HG02763 (cell line): ENCODE data around the gene CRCP.
"Not testable (repeated sequence)": the region's sequence is repeated elsewhere in the genome, so short reads cannot be mapped to it uniquely, and the experiment has no call there.

Source experiments
- ATAC-seq: cut with Tn5 transposase; IDR thresholded peaks from one replicate; pipeline ENCODE4 v1.9.1; 2021; ENCODE audit warnings: mild to moderate bottlenecking, moderate library complexity; ENCODE audit not compliant: unreplicated experiment

Gene CRCP

DNA sequence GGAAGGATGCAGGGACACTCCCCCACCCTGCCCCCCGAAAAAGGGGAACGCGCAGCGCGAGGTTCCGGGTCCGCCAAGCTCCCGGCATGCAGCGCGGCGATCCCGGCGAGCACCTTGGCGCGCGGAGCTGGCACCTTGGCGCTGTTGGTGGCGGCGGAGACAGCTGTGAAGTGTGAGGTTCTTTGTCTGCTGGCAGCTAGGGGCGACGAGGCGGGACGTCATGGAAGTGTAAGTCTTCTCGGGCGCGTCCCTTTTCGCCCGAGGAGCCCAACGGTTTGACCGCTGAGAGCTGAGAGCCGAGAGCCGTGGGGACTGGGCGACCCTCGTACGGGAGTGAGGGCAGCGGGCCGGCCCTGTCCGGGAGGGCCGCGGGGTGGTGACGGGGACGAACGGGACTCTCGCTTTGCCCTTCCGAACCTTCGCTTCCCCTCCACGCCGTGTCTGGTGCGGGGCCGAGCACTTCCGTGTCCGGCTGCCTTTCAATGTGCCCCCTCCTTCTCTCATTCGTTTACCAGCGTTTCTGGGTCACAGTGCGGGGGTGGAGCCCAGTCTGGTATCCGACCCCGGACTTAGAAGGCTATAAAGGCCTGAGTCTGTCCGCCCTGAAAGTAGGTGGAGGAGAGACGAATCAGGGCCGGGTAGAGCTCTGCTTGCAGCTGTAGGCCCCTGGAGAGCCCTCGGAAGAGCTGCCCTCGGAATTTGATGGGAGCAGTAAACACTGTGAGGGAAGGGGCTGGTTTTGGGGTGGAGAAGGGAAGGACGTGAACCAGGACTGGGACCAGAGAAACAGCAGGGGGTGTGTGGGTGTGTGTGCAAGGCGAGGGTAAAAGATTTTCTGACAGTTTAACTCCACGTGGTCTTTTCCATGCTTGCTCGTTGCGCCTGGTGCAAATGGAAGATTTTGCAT, at the start of gene CRCP:
TSS of gene CRCP (plus strand) at position 105 of the 907 bp plus-strand sequence. CDS start at position 221, 116 bp downstream.
- peak; percentile 83 for ATAC-seq

DNA sequence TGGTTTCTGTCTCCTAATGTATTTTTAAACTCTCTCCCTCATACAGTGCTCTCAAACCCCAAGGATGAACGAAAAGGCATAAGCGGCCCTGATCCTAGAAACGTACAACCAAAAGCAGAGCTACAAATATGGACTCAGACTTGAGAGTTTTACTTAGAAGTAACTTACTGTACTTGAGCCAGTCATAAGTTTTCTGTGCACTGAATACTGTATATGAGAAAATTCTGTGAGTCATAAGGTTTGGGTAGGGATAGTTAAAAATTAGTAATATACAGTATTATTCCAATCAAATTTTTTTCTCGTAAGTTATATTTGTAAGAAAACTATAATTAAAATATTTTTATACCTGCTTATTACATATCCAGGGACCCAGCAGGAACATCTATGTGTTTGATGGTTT, 44.9 kb upstream of the CRCP start:
- ATAC-seq, result no peak

DNA sequence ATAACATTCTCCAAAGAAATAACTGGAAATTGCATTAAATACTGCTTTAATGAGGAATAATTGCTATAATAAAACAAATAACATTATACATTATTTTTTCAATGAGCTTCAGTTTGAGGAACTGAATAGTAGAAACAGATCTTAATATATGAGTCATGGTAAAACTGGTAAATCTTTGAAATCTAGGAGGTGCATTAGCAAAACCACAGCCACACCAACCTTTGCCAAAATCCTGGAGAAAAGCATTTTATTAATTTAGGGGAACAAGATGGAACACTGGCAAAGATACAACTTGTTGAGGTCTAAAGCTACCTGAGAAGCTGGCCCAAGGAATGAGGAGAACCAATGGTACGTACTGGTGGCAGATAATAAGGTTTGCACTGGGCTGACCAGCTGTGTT, 44.4 kb upstream of the CRCP start:
- ATAC-seq, result no peak

DNA sequence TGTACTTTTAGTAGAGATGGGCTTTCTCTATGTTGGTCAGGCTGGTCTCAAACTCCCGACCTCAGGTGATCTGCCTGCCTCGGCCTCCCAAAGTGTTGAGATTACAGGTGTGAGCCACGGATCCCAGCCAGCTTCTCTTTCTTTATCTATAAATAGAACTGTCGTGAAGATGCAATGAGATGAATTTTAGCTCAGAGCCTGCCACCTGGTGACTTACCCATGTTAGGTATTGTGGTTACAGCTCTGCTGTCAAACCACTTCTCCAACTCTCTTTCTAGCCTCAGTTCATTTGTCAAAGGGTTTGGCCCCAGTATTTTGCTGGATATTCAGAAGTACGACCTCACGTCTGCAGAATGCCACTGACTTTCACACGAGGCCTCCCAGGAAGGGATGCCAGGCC, 42.4 kb upstream of the CRCP start:
- ATAC-seq, result not testable (repeated sequence)

DNA sequence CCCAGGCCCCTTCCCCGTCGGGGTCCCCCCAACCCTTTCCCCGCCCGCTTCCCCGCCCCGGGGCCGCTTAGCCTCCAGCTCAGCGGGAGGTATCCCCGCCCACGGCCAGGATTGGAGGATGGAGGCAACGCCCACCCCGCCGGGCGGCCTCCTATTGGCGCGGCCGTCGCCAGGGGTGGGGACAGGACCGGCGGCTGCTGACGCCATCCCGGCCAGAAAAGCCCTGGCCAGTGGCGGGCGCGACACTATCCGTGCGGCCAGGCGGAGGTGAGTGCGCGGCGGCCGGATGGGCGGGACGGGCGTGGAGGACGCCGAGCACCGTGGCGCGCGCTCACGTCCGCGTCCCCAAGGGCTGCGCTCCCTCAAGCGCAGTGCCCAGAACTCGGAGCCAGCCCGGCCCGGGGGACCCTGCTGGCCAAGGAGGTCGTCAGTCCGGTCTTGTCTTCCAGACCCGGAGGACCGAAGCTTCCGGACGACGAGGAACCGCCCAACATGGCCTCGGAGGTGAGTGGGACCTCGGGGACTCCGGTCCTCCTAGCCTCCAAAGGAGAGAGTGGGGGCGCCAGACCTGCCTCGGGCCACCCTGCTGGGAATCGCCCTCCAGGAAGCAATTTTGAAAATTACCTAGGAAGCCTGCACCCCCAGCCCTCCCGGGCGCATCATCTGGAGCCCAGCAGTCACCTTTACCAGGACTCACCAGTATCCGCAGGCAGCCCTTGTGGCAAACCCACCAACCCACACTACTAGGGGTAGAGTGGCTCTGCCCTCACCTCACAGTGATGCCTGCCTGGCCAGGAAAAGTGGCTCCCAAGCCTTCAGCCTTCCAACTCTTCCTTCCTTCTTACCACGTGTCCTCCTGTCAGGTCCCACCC, 38.8 kb upstream of the CRCP start, which contains the start of gene ASL:
TSS of gene ASL (plus strand) at position 230 of the 872 bp plus-strand sequence. CDS start at position 493, 263 bp downstream.
- ATAC-seq, result peak; percentile 99

DNA sequence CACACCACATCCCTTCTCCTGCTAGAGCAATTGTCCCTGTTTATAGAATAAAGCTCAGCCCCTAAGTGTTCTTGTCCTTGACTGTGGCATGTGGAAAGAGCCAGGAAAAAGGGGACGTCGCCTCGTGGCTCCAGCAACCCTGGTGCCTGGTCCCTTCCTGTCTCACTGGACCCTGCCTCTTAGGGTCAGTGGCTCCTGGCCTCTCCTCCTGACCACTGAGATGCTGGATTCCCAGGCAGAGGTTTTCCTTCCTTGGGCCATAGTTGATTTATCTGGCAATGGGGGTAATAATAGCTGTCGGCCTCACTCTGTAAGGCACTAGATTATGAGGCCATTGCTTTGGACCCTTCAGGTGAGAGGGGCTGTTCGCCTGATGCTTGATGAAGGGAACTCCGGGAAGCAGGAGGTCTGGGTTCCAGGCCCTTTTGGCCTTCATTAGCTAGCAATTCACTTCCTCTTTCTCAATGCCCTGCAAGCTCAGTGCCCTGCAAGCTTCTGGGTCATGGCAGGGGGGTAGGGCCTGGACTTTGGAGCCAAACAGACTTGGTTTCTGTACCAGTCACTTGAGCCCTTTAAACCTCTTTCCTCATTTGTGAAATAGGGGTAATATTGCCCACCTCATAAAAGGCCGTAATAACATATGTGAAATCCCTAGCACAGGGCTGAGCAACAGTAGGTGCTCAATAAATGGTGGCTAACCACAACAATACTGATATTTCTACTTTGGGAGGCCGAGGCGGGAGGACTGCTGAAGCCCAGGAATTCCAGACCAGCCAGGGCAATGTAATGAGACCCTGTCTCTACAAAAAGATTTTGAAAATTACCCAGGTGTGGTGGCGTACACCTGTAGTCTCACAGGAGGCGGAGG, 38.0 kb upstream of the CRCP start:
- no peak for ATAC-seq

- no peak for ATAC-seq
Observed at GRCh38 chr7:66078067-66078466, 36.6 kb upstream of the CRCP start.

DNA sequence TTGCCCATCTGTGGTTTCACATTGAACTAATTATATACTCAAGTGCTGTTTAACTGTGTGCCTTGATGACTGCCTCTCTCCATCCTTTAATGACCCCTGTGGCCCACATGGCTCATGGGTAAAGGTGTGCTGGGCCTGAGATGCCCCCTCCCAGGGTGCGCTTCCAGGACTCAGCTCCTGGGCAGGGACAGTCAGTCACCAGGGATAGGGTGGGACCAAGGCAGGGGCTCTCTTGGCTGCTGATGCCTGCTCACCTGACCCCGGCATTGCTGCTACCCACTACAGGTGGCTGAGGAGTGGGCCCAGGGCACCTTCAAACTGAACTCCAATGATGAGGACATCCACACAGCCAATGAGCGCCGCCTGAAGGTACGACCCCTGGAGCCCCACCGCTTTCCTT, 32.6 kb upstream of the CRCP start:
- ATAC-seq, result no peak

GRCh38 chr7:66082886-66083415, 31.7 kb upstream of the CRCP start:
- ATAC-seq, result no peak

- no peak for ATAC-seq
Observed at GRCh38 chr7:66083677-66084076, 31.0 kb upstream of the CRCP start.

- ATAC-seq, result no peak
Observed at GRCh38 chr7:66088861-66089838, 25.5 kb upstream of the CRCP start.

GRCh38 chr7:66092654-66093053, 22.0 kb upstream of the CRCP start:
- no peak for ATAC-seq

DNA sequence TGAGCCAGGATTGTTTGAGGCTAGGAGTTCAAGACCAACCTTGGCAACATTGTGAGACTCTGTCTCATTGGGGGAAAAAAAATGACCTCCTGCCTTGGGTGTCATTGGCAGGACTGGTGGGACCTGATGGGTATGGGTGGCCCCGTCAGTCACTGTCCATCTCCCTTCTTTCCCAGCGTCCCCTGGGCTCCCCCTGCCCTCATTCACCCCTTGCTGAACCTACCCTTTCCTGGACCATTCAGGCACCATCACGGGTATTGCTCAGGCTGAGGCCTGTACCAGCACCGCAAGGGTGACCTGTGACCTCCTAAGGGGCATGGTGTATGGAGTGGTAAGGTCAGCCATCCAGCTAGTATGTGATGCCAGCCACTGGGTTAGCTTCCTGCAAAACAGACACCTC, 19.6 kb upstream of the CRCP start:
- ATAC-seq, result no peak

- no peak for ATAC-seq
Observed at GRCh38 chr7:66099232-66099550, 15.5 kb upstream of the CRCP start.

- peak; percentile 51 for ATAC-seq
Observed at GRCh38 chr7:66099551-66100407, 14.9 kb upstream of the CRCP start.

GRCh38 chr7:66100408-66101050, 14.1 kb upstream of the CRCP start:
- ATAC-seq, result peak; percentile 12

GRCh38 chr7:66102168-66102567, 12.5 kb upstream of the CRCP start:
- not testable (repeated sequence) for ATAC-seq

GRCh38 chr7:66103994-66104393, 10.7 kb upstream of the CRCP start:
- not testable (repeated sequence) for ATAC-seq
